Hair follicle dermal papilla cell (primary cell): ENCODE results near the gene S100PBP. TPM values are rescaled to one million over a fixed set of nuclear protein-coding genes. Genes with fewer than 3 reads are reported as not detected.

ENCODE experiments used
- total RNA-seq: library from RNA; depleted of rRNA; stranded (reverse); fragments of >200 nt; gene quantifications from 2 replicates; pipeline ENCODE4 v1.2.3, GENCODE V29; 2012

S100PBP gene
- total RNA-seq = 39.1 and 41.5 TPM in 2 replicates

DNA sequence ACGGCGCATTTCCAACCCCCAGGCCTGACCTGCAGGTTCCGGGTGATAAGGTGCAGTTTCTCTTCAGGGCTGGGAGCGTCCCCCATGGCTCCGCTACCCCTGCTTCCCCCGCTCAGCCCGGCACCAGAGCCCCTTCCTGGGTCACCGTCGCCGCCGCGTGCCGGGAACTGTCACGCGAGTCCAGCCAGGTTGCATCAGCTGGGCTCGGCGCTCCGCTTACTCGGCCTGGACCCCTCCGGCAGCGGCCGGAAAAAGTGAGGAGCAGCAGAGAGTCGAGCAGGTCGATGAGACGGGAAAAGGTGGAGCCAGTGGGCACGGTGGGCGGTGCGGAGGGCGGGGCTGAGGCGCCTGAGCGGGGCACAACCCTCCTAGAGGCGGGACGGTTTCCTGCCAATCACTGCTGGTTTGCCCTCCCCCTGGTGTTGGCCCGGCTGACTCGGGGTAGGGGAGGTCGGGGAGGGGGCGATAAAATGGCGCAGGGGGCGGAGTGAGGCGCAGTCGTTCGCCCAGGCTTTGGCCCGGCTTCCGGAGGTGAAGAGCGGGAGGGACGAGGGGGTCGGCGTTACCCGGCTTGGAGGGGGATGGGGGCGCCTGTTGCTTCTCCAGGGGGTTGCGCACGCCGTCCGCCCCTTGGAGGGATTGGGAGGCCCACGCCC is at the start of gene S100PBP, which contains the start of gene YARS1:
Gene S100PBP (plus strand): TSS at position 495 of the 656 bp plus-strand sequence. CDS start 8,447 bp downstream, outside the sequence.
Gene YARS1 (minus strand): TSS at position 200 of the 656 bp plus-strand sequence. CDS start 114 bp downstream, at position 86.

DNA sequence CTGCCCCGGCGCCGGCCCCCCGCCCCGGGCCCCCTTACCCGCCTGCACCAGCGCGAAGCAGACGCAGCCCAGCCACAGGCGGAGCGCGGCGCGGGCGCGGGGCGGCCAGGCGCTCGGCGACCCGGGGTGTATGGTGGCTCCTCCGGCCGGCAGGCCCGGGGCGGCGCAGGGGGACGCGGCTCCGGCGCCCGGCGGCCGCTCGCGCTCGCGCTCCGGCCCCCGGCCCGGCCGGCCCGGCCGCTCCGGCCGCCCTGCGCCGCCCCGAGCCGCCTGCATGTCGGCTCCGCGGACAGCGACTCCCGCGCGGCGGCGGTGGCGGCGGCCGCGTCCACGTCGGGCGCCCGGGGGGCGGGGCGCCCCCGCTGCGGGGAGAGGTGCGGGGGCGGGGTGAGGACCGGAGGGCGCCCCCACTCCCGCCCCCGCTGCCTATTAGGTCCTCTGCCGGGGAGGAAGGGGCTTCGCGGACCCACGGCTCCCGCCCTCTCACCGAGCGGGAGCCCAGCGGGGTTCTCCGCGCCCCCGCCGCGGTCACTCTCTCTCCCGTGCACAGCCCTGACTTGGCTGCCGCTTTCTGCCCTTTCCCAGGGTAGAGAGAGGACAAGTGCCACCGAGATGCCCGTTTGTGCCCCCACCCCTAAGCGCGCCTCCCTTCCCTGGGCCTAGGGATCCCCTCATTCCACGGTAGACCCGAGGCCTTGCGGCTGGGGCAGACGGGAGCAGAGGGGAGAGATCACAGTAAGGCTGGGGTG is 53.3 kb downstream of the S100PBP start, which contains the start of gene FNDC5:
Gene FNDC5 (minus strand): TSS at position 298 of the 749 bp plus-strand sequence.

DNA sequence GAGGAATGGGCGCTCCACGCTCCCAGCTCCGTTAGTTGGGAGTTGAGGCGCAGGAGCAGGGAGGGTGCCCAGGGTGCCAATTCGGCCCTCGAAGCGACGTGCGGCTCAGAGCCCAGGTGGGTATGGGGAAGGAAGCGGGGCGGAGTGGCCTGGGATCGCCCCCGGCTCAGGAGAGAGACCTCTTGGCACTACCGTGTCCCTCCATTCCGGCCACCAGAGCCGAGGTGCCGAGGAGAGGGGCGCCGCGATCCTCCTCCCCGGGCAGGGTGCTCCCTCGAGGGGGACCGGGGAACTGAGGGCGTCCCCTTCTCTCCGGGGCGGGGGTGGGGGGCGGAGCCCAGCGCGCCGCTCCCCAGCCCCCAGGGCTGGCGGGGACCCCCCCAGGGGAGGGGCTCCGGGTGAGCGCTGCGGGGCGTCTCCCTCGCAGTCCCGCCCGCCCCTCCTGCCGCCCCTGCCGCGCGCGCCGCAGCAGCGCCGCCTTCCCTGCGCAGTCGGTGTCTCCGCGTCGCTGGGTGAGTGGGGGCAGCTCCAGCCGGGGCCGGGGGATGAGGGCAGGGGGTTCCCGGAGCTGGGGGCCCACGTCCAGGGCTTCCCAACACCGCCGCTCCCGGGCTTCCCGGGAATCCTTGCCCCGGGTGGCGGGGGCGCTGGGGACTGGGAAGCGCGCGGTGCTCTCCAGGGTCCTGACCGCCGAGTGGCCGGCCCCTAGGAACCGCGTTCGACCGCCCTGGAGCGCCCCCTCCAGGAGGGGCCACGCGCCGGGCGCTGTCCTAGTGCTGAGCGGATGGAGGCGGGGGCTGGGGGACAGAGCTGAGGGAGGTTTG is 68.8 kb downstream of the S100PBP start, which contains the start of gene HPCA:
Gene HPCA (plus strand): TSS at position 488 of the 824 bp plus-strand sequence. CDS start 2,408 bp downstream, outside the sequence.

DNA sequence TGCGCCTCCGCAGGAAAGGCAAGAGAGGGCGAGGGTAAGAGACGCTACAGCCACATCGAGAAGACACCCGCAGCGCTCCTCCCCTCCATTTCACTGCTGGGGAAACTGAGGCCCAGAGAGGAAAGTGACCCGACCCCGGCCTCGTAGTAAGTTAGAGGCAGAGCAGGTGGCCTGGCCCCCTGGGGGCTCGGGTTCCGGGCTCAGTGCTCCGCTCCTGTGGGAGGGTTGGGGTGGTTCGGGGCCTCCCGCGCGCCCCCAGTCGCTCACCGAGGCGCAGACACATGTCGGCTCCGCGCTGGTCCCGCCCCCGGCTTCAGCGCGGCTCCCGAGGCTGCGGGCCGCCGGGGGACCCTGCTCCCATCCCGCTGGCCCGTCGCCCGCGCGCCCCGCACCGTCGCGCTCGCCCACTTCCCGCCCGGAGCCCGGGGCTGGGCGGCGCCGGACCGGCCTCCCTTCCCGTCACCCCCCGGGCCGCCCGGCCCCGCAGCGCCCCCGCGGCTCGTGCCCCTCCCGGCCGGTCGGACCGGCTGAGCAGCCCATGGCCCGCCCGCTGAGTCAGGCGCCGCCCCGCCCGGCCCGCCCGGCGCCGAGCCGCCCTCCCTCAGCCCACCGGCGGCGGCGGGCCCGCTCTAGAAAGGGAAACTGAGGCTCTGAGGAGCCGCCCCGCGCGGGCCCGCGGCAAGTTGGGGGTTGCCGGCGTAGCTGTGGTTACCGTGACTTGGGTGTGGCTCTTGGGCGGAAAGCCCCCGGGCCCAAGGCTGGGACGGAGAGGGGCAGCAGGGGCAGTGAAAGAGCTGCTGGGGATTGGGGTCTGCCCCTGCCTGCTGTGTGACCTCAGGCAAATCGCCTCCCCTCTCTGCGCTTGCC is 83.7 kb downstream of the S100PBP start, which contains the start of gene TMEM54:
Gene TMEM54 (minus strand): TSS at position 434 of the 867 bp plus-strand sequence. CDS start 151 bp downstream, at position 283.

Other genes with a start within 250 kb of the S100PBP start
- 29.9 and 30.8 TPM in 2 replicates for gene ZBTB8OS, start 167.1 kb upstream of the S100PBP start, total RNA-seq
- 111 and 124 TPM in 2 replicates for gene RBBP4, start 166.4 kb upstream of the S100PBP start, total RNA-seq
- gene SYNC, start 114.9 kb upstream of the S100PBP start, total RNA-seq = 201 and 220 TPM in 2 replicates
- gene YARS1, start 295 bp upstream of the S100PBP start, total RNA-seq = 127 and 160 TPM in 2 replicates
- gene FNDC5, start 53.3 kb downstream of the S100PBP start, total RNA-seq = 1.1 and 4.3 TPM in 2 replicates
- gene HPCA, start 68.8 kb downstream of the S100PBP start, total RNA-seq = 0.16 and 0.49 TPM in 2 replicates
- 12.9 and 13.6 TPM in 2 replicates for gene TMEM54, start 83.7 kb downstream of the S100PBP start, total RNA-seq
- 12.3 and 14.1 TPM in 2 replicates for gene RNF19B, start 147.2 kb downstream of the S100PBP start, total RNA-seq
- gene AK2, start 219.2 kb downstream of the S100PBP start, total RNA-seq = 118 TPM in 2 replicates